ENCODE data around the gene RNF212B. TPM values are rescaled to one million over a fixed set of nuclear protein-coding genes. Genes with fewer than 3 reads are reported as not detected.

RNF212B gene
- total and polyA plus RNA-seq, 10 of the 15 experiments (the other 5 are each of a cell fraction or from before 2014, with no cell fraction given): not detected

GRCh38 chr14:23308721-23309445, 71.1 kb downstream of the RNF212B start:
- Histone ChIP-seq H2AFZ (ENCODE audit: control insufficient read depth, low read depth, low read length) (no peak overlapping the region), H3K27ac (ENCODE audit: control insufficient read depth, insufficient read depth) (no peak overlapping the region), H3K79me2 (ENCODE audit: control insufficient read depth, insufficient read depth, low read length) (peaks cover 27% of the 10 kb centered on the region), H3K4me3 (no peak overlapping the region), H3K27me3 (replicated peaks in 1 of 2; ENCODE audit: control insufficient read depth in 2 of 2, insufficient read depth in 2 of 2, low read length in 1 of 2) (no peaks in the 10 kb centered on the region), H3K36me3 (ENCODE audit: control insufficient read depth in 2 of 2, insufficient read depth in 2 of 2, low read length in 1 of 2) (no peaks in the 10 kb centered on the region; a peak in 1 of 4 replicates), H3K4me2 (ENCODE audit: control insufficient read depth, insufficient read depth) (peak overlapping the region; percentile 80), H3K9ac (ENCODE audit: control insufficient read depth, insufficient read depth, low read length) (no peak overlapping the region), H3K9me3 (replicated peaks; ENCODE audit: control insufficient read depth, insufficient read depth, low read length) (no peaks in the 10 kb centered on the region), H4K20me1 (ENCODE audit: control insufficient read depth, insufficient read depth) (no peaks in the 10 kb centered on the region), H3K4me1 (ENCODE audit: control insufficient read depth, insufficient read depth, low read length) (peaks cover 17% of the 10 kb centered on the region)
- ATAC-seq (no peak), FAIRE-seq (no peak), DNase-seq (ENCODE audit: low read depth, low spot score) (no peak)
- SMC1A ChIA-PET (ENCODE audit: uncharacterized antibody, unreplicated experiment): interaction anchor here (1.2 to 2.5 kb wide), 3 partner anchors 12 to 18 kb away, joined by 3 to 10 read pairs (median 5); partner anchors contain the start of gene PABPN1
- no TSS peak for BruUV-seq (replicated peaks)
- WGBS (ENCODE audit: insufficient coverage, insufficient replicate concordance, low lambda C conversion rate, missing lambda C conversion rate): 89% methylated on average over 17 of the region's 17 CpGs
- intact Hi-C loops (cut with micrococcal nuclease; ENCODE audit: unreplicated experiment) (no loop called here), in situ Hi-C loops (cut with MboI) (loop anchor here (10.0 to 25.0 kb wide), 2 partner anchors 803 to 1126 kb away; partner anchors contain the start of genes DCAF11 and NRL)
- CTCF ChIA-PET: interaction anchor here (2.0 to 4.5 kb wide), 2 partner anchors 12 to 14 kb away, joined by 11 to 37 read pairs; partner anchors contain the start of gene PABPN1
- RAD21 ChIA-PET (ENCODE audit: unreplicated experiment): interaction anchor here (8.7 kb wide), 1 partner anchor 13 kb away, joined by 103 read pairs; the partner anchor contains the start of gene PABPN1
- POLR2A ChIA-PET: interaction anchor here (0.7 to 3.7 kb wide), 3 partner anchors 8 to 12 kb away, joined by 6 to 55 read pairs (median 15); partner anchors contain the start of gene PABPN1
- TF ChIP-seq SRF (IDR thresholded peaks at IDR 0.05; ENCODE audit: low read depth in 2 of 2, low read length in 2 of 2) (no peak), ZBTB33 (IDR thresholded peaks at IDR 0.05) (no peak), ZSCAN29 (IDR thresholded peaks at IDR 0.05) (no peak), BACH1 (IDR thresholded peaks at IDR 0.05; ENCODE audit: borderline replicate concordance) (no peak), PAX8 (IDR thresholded peaks at IDR 0.05) (no peak), E2F8 (IDR thresholded peaks at IDR 0.05; ENCODE audit: low read depth, partially characterized antibody) (no peak), NRF1 (conservative IDR thresholded peaks at IDR 0.05; ENCODE audit: low read depth, low read length) (no peak), NBN (IDR thresholded peaks at IDR 0.05) (no peak), POLR2AphosphoS2 (IDR thresholded peaks at IDR 0.05; ENCODE audit: low read depth, low read length) (no peak), STAT1 (conservative IDR thresholded peaks at IDR 0.05) (no peak), NKRF (conservative IDR thresholded peaks at IDR 0.05) (no peak), NR2C1 (IDR thresholded peaks at IDR 0.05) (no peak), HCFC1 (IDR thresholded peaks at IDR 0.05; ENCODE audit: low read length) (no peak), NFXL1 (IDR thresholded peaks at IDR 0.05; ENCODE audit: borderline replicate concordance) (no peak), NFYA (IDR thresholded peaks at IDR 0.05; ENCODE audit: borderline replicate concordance, low read depth, low read length) (no peak), SMAD5 (IDR thresholded peaks at IDR 0.05; ENCODE audit: low read depth) (no peak), SREBF2 (IDR thresholded peaks at IDR 0.05; ENCODE audit: low read length) (no peak), LARP7 (IDR thresholded peaks at IDR 0.05) (no peak), TAF1 (IDR thresholded peaks at IDR 0.05; ENCODE audit: borderline replicate concordance, low read depth, low read length) (no peak)

All from GM12878 (cell line).